Measurements from ENCODE around the gene AIF1L. TPM values are rescaled to one million over a fixed set of nuclear protein-coding genes. Genes with fewer than 3 reads are reported as not detected.

AIF1L gene
- total RNA-seq, 1 experiment from 2014 or later = 103 TPM

GRCh38 chr9:131080589-131080988 is 15.7 kb upstream of the AIF1L start:
- CTCF ChIA-PET = no interaction called here
- ATAC-seq = no peak
- POLR2A ChIA-PET = no interaction called here
- Mint-ChIP-seq H3K4me1 (no peaks in the 10 kb centered on the region), H3K9me3 (no peaks in the 10 kb centered on the region), H3K27ac (0 out of 2 replicates have a peak overlapping the region, but pooled peaks have one; percentile 29), H3K36me3 (no peaks in the 10 kb centered on the region; the same call in 1 of the 2 replicates), H3K27me3 (ENCODE audit: low read depth) (no peaks in the 10 kb centered on the region), H3K4me3 (no peak overlapping the region)
- TF ChIP-seq ZNF396 (CRISPR knock-in tag; IDR thresholded peaks at IDR 0.05; ENCODE audit: borderline replicate concordance) (no peak), ZNF317 (CRISPR knock-in tag; IDR thresholded peaks at IDR 0.05; ENCODE audit: borderline replicate concordance, low read depth) (no peak), GTF2I (CRISPR knock-in tag; conservative IDR thresholded peaks at IDR 0.05) (no peak), TEAD1 (CRISPR knock-in tag; IDR thresholded peaks at IDR 0.05) (no peak), MLX (CRISPR knock-in tag; IDR thresholded peaks at IDR 0.05) (no peak), NR3C1 (CRISPR knock-in tag; conservative IDR thresholded peaks at IDR 0.05; ENCODE audit: low read depth) (no peak)
- TF ChIP-seq, protein P1, sequence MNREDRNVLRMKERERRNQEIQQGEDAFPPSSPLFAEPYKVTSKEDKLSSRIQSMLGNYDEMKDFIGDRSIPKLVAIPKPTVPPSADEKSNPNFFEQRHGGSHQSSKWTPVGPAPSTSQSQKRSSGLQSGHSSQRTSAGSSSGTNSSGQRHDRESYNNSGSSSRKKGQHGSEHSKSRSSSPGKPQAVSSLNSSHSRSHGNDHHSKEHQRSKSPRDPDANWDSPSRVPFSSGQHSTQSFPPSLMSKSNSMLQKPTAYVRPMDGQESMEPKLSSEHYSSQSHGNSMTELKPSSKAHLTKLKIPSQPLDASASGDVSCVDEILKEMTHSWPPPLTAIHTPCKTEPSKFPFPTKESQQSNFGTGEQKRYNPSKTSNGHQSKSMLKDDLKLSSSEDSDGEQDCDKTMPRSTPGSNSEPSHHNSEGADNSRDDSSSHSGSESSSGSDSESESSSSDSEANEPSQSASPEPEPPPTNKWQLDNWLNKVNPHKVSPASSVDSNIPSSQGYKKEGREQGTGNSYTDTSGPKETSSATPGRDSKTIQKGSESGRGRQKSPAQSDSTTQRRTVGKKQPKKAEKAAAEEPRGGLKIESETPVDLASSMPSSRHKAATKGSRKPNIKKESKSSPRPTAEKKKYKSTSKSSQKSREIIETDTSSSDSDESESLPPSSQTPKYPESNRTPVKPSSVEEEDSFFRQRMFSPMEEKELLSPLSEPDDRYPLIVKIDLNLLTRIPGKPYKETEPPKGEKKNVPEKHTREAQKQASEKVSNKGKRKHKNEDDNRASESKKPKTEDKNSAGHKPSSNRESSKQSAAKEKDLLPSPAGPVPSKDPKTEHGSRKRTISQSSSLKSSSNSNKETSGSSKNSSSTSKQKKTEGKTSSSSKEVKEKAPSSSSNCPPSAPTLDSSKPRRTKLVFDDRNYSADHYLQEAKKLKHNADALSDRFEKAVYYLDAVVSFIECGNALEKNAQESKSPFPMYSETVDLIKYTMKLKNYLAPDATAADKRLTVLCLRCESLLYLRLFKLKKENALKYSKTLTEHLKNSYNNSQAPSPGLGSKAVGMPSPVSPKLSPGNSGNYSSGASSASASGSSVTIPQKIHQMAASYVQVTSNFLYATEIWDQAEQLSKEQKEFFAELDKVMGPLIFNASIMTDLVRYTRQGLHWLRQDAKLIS (CRISPR knock-in tag; IDR thresholded peaks at IDR 0.05; ENCODE audit: borderline replicate concordance) = no peak
- TF ChIP-seq, protein P2, sequence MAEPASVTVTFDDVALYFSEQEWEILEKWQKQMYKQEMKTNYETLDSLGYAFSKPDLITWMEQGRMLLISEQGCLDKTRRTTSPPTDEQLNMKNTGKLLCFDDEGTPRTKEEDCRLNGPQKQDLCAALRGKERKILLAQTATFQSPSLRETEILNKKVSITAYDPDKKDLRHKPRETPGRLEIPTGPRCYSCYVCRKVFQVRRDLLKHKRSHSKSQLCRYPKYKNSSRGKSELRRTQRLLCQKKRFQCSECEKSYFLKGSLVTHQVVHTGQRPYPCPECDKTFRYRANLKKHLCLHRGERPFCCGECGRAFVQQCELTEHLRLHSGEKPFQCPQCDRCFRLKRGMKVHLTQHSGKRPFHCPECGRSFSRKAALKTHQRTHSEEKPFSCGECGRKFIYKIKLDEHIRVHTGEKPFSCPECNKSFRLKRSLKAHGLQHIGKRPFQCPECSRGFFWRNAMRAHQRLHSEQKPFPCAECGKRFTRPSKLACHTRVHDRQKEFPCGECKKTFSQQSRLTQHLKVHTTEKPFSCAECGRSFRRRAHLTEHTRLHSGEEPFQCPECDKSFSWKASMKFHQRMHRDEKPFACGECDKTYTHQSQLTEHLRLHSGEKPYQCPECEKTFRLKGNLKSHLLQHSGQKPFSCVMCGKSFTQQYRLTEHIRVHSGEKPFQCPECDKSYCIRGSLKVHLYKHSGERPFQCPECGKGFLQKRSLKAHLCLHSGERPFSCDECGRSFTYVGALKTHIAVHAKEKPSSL (CRISPR knock-in tag; conservative IDR thresholded peaks at IDR 0.05) = no peak
- TF ChIP-seq, protein P3, sequence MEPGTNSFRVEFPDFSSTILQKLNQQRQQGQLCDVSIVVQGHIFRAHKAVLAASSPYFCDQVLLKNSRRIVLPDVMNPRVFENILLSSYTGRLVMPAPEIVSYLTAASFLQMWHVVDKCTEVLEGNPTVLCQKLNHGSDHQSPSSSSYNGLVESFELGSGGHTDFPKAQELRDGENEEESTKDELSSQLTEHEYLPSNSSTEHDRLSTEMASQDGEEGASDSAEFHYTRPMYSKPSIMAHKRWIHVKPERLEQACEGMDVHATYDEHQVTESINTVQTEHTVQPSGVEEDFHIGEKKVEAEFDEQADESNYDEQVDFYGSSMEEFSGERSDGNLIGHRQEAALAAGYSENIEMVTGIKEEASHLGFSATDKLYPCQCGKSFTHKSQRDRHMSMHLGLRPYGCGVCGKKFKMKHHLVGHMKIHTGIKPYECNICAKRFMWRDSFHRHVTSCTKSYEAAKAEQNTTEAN (CRISPR knock-in tag; IDR thresholded peaks at IDR 0.05) = no peak
- TF ChIP-seq, protein P4, sequence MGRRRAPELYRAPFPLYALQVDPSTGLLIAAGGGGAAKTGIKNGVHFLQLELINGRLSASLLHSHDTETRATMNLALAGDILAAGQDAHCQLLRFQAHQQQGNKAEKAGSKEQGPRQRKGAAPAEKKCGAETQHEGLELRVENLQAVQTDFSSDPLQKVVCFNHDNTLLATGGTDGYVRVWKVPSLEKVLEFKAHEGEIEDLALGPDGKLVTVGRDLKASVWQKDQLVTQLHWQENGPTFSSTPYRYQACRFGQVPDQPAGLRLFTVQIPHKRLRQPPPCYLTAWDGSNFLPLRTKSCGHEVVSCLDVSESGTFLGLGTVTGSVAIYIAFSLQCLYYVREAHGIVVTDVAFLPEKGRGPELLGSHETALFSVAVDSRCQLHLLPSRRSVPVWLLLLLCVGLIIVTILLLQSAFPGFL (CRISPR knock-in tag; IDR thresholded peaks at IDR 0.05; ENCODE audit: borderline replicate concordance) = no peak
- no peak for DNase-seq (ENCODE audit: low spot score)

DNA sequence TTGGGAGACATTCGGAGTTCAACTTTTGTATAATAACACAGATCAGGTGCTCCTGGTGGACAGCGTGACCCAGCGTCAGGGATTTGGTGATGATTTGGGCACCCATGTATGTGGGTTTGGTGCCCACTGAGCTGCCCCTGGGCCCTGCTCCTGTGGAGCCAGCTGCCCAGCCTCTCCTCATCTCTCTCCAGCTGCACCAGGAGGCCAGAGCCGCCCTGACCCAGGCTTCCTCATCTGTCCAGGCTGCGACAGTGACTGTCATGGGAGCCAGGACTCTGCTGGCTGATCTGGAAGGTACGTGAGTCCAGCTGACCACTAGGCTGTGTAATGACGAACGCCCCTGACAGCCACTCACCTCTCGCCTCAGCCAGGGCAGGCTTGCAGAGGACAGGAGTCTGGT is 14.5 kb upstream of the AIF1L start:
- no peaks in the 10 kb centered on the region for H3K9me3 Mint-ChIP-seq
- ChIA-PET POLR2A (no interaction called here), CTCF (interaction anchor here (0.5 kb wide), 1 partner anchor 134 kb away, joined by 3 read pairs; no protein-coding TSS in a partner anchor)
- H3K27me3 Mint-ChIP-seq (ENCODE audit: low read depth) = no peaks in the 10 kb centered on the region
- no peak for ATAC-seq
- H3K27ac Mint-ChIP-seq = no peak overlapping the region
- no peaks in the 10 kb centered on the region for H3K4me1 Mint-ChIP-seq
- DNase-seq (ENCODE audit: low spot score) = no peak
- no peak overlapping the region for H3K4me3 Mint-ChIP-seq
- H3K36me3 Mint-ChIP-seq = no peaks in the 10 kb centered on the region; the same call in 1 of the 2 replicates
- TF ChIP-seq TEAD4 (CRISPR knock-in tag; IDR thresholded peaks at IDR 0.05) (no peak), CTCF (IDR thresholded peaks at IDR 0.05) (no peak), KAT7 (CRISPR knock-in tag; IDR thresholded peaks at IDR 0.05; ENCODE audit: borderline replicate concordance) (no peak), ZNF396 (CRISPR knock-in tag; IDR thresholded peaks at IDR 0.05; ENCODE audit: borderline replicate concordance) (no peak), FOXJ3 (CRISPR knock-in tag; IDR thresholded peaks at IDR 0.05; ENCODE audit: borderline replicate concordance) (no peak), ZNF121 (CRISPR knock-in tag; IDR thresholded peaks at IDR 0.05) (no peak), ZNF512 (CRISPR knock-in tag; IDR thresholded peaks at IDR 0.05; ENCODE audit: borderline replicate concordance) (no peak), GTF2I (CRISPR knock-in tag; conservative IDR thresholded peaks at IDR 0.05) (no peak)
- TF ChIP-seq, protein P2 (CRISPR knock-in tag; conservative IDR thresholded peaks at IDR 0.05) = no peak
